T-helper 2 cell (primary cell): ENCODE measurements around the gene WDR3.

Source experiments
- DNase-seq, 5 experiments: peaks; one replicate each; pipeline versions ENCODE4 v3.0.0 to v3.0.0-alpha.2; 2012 to 2022

Gene WDR3

DNA sequence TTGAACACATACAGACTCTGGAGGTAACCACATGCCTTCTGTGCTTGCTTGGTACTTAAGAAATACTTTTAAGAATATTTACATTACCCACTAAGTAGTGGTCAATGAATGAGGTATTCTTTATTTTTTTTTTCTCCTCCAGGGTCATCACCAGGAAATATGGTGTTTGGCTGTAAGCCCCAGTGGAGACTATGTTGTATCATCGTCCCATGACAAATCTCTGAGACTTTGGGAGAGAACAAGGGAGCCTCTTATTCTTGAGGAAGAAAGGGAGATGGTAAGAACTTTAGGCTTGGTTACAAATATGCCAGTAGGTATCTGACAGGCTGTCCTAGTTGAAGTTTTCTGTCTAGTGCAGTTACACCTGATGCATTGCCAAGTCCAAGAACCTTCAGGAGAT, 22.8 kb downstream of the WDR3 start:
- DNase-seq = no peak

DNA sequence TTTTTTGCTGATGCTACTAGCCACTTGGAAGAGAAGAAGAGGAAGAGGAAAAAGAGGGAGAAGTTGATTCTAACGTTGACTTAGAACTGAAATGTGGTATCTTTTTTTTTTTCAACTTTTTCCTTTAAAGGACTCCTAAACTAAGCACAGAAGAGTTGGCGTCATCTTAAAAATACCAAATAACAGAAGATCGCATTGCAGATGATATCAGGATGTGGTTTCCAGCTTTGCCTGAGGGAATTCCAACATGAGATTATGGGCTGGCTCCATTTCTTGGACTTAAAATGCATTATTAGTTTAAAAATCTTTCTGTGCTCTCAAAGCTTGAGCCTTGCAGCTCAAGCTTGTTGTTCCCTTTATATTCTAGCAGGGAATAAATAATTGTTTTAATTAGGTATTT, 29.8 kb downstream of the WDR3 start:
- DNase-seq = no peak

DNA sequence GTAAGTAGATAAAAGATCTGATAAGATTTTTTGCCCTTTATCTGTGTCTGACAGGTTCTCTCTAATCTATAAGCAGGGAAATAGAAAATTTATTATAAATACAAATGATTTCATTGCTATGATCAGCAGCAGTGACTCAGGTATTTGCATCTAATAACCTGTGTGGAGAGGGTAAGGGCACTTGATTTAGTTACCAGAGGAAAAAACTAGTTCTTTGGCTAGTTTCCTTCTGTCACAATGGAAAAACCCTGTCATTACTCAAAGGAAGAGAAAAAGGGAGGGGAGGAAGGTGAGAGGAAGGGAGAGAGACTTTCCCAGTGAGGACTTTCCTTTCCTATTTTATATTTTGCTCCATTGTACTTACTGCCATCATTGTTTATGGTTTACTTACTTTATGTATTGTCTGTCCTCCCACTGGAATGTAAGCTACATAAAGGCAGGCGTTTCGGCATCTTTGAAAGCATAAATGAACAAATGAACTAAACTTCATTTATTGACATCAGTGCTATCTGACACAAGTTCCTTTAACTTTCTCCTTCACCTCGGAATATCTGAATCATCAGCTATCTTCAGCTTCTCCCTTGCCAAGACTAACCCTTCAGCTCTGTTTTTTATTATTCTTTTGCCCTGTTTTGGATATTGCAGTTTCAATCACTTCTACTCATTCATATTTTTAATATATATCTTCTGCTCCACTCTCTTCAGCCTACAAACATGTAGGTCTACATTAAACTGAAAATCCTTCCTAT, 34.9 kb downstream of the WDR3 start:
- no peak for DNase-seq

DNA sequence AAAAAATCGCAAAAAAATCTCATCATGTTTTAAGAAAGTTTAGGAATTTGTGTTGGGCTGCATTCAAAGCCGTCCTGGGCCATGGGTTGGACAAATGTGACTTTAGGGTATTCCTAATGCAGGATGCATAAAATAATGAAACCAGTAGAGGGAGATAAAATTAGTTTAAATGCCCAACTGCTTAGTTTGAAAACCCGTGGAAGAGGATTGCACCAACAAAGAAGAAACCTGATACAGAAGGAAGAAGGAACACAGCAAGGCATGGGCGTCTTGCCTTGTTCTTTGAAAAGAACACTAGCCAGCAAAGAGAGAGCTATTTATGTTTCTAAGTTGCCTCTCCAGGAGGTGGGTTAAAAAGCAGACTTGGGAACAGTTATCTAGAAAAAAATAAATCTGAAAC, 37.9 kb downstream of the WDR3 start:
- DNase-seq = no peak

DNA sequence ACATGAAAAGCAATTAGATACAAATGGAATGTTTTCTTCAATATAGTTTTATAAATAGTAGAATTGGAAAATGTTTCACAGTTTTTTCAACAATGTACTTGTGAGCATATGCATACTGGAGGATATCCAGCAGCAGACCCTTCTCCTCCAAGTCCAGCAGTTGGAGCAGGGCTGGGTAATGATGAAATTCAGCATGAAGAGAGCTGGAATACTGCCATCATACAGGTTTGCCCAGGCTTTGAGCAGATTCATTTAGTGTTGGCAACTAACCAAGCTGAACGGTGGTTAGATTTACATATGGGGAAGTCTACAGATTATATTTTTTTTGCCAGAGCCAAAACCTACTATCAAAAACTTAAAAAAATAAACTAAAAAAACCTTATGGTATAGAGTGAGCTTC, 38.3 kb downstream of the WDR3 start:
- no peak for DNase-seq

DNA sequence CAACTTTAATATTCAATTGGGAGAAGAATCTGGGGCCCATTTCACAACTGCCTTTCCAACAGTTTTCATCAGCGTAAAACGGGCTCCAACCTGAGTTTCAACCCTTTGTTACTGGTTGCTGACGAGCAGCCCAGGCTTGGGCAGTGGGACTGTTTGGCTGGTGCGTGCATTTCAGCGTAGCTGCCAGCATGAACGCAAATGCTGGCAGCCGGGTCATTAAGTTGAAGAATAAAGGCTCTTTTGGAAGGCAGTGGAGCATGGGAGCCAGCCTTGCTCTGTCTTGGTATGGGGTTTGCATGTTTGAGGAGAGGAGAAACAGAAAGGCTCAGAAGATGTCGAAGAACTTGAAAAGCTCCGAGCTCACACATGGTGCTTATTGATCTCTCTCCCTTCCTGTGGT, 40.7 kb downstream of the WDR3 start:
- DNase-seq = no peak

DNA sequence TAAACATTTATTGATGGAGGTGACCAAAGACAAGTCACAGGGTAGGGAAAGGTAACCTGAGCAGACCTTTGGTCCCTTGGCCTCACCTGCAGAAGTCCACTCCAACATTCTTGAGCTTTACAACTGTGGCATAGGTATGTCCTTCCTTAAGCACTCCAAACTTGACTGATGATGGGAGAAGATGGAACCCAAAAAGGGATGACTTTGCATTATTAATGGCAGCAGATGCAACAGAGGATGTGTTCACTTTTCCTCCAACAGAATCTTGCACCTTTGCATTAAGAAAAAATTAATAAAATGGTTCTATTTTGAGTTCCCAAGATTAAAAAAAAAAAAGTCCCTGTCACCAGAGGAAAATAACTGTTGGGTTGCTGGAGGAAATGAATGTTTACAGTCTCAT, 42.2 kb downstream of the WDR3 start:
- no peak for DNase-seq

DNA sequence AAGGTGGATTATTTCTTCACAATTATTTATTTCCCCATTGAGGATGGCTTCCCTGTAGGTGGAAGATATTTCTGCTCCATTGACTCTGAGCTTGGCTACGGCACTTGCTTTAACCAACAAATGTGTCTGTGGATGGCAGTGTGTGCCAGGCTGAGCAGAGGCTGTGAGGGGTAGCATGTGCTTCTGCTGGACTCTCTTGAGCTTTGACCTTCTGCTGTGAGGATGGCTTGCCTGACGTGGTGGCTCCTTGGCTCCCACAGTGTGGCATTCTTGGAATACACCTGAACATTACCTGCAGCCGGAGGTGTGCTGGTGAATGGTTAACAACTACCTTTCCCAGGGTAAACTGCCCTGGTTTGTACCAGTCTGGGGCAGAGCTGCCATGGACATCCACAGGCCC, 46.8 kb downstream of the WDR3 start:
- DNase-seq = no peak

DNA sequence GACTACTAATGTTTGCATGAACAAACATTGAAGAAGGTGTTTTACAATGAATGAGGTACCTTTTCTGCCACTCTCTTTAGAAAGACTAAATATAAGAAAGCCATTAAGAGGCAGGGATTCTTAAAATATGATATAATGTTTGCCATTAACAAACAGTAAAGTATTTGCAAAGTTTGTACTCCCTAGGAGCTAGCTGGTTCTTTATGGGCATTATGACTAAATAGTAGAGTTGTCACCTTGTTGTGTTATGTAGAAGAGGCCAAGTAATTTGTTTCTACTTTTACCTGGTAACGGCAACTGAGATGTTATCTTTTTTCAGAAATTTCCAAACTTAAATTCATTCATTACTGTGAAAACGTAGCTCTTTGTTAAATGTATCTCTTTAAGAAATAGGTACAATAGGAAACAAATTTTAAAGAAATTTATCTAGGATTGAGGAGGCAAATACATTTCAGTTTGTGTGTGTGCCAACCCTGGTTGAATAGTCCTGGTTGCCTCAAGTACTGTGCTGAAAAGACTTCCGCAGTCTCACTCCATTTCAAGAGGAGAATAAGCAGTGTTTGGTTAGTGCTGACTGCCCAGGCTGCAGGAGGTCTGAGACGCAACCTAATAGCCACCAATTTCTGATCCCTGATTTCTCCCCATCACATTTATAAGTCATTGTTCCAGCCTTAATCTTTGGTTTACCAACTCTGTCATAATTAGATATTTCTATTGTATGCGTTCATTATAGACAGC, 52.1 kb downstream of the WDR3 start:
- no peak for DNase-seq

DNA sequence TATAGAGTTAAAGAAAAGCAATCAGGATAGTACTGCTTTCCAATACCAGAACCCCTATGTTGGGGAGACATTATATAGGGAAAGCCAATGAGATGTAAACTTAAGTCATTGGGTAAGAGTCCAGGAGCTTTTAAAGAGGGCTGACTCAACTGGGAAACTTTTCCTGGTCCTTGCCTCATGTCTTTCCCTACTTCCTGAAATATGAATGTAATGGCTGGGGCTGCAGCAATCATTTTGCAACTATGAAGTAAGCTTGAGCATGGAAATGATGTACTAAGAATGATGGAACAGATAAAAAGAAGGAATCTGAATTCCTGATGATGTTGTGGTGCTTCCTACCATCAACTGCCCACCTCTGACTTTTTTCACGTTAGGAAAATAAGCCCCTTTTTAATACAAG, 55.7 kb downstream of the WDR3 start:
- DNase-seq = no peak

DNA sequence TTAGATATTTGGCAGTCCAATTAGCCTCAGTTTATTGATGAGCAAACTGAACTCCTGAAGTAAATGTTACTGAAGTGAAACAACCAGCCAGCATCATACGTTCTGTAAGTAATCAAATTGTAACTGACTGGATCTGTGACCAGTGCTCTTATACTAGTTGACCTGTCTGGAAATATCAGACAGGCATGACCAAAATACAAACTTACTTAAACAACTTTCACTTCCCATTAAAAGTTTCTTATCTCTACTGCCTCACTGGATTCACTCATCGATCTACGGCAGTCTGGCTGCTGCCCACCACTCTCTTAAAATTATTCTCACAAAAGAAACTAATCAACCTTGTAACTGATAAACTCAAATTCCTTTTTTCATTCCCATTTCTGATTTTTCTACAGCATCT, 56.4 kb downstream of the WDR3 start:
- no peak for DNase-seq

DNA sequence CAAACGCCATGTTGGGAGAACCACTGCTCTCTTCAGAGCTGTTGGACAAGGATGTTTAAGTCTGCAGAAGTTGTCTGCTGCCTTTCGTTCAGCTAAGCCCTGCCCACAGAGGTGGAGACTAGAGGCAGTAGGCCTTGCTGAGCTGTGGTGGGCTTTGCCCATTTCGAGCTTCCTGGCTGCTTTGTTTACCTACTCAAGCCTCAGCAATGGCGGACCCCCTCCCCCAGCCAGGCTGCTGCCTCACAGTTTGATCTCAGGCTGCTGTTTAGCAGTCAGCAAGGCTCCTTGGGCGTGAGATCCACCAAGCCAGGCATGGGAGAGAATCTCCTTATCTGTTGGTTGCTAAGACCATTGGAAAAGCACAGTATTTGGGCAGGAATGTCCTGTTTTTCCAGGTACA, 74.8 kb downstream of the WDR3 start:
- no peak for DNase-seq

DNA sequence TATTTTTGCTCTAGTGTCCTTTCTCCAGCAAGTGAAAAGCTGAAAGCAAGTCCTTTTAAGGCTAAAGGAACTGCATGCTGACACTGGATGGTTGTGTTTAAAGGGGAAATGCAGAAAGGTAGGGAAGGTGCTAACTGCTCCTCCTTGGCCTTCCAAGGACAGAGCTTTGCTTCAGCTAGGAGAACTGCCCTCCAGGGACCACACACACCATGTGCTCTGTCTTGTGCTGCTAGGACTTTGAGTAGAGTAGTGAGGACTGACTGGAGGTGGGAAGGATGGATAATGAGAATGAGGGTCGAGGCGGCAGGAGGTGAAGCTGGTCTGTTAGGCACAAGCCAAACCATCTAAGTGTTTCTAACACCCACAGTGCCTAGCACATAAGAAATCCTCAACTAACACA, 77.9 kb downstream of the WDR3 start:
- DNase-seq = no peak

DNA sequence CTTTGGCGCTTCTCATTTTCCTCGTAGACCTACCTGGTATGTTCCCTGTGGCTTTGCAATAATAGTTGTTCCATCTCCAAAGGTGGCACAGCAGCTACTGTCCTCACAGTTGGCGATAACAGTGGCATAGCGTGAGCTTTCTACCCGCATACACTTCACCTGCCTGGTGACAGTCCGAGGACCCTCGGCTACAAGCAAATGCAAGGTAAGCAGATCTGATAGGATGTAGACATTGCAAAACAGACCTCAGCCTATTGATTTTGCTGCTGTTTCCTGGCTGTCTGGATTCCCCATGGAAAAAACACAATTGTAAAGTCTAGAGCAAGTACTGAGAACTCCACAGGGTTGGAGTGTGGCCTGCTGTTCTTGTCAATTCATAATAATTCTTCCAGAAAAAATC, 78.5 kb downstream of the WDR3 start:
- no peak for DNase-seq

DNA sequence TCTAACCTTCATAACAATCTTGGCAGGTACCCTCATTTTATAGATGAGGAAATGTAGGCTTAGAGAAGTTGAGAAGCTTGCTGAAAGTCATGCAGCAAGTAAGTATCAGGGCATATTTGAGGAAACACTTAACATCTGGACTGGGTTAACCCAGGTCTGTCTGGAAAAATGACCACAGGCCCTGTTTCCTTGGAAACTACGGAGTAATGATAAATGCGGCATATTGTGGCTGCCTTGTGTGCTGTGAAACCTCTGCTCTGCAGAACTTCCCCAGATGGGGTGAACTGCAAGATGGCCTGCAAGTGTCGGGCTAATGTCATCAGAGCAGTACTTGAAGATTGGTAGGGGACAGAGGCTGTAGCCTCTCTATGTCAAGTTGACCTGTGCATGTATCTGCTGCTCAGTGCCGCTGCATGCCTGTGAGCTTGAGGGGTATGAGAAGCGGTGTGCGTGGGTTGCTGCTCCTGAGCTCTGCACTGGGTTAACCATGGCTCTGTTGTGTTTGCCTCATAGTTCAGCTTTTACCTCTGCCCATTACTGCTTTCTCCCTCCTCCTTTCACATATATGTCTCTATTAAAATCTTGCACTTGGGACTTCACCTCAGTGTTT, 83.1 kb downstream of the WDR3 start:
- no peak for DNase-seq

DNA sequence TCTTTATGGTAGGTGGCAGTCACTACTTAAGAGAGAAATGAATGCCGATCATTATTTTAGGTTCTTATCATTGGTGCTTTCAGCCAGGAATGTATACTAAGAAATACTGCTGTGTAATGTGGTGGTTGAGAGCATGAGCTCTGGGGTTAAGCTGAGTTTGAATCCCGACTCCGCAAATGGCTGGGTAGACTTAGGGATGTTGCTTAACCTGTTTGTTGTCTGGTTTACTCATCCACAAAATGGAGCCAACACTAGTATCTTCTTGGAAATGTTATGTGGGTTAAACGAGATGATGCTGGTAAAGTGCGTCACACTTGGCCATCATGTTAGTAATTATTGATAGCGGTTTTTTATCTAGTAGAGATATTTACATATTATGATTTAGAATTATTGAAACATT, 83.8 kb downstream of the WDR3 start:
- DNase-seq = no peak

DNA sequence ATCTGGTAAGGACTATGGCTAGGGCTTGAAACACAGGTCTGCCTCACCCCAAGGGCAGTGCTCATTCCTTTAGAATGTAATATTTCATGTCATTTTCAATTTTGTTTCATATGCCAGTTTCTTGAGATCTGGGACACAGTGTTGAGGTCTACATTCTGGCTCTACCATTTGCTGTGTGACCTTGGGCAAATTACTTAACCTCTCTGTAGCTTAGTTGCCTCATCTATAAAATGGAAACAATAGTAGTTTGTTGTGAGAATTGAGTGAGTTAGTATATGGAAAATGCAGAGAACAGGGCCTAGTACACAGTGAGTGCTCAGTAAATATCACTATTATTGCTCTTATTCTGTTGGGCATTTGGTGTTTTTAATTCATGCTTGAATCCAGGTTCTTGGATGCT, 84.4 kb downstream of the WDR3 start:
- no peak for DNase-seq
